Testis (tissue), 2 donors: Measurements from ENCODE around the gene HIF1A.

ENCODE experiments used
- CTCF ChIP-seq, 3 experiments: fragments of 450-650 bp in 2 of 3; fragments of 200-600 bp in 1 of 3; sonication (generic) in 1 of 3; IDR thresholded peaks; one replicate each; pipeline ENCODE4 v1.5.1; 2016 to 2019; ENCODE audit warnings: antibody characterized with exemption in 3 of 3, mild to moderate bottlenecking in 2 of 3, moderate library complexity in 1 of 3
- POLR2A ChIP-seq: fragments of 450-650 bp; IDR thresholded peaks from one replicate; pipeline ENCODE4 v1.6.1; 2017; ENCODE audit warnings: antibody characterized with exemption, mild to moderate bottlenecking, moderate library complexity

- TF ChIP-seq CTCF (IDR thresholded peaks at IDR 0.05) (no peak), POLR2A (no peak)
Measured at GRCh38 chr14:61749264-61749663, 54.0 kb downstream of the HIF1A start.
